Measurements from ENCODE around the gene PGC.

Gene PGC

GRCh38 chr6:41732149-41732548 is 15.0 kb downstream of the PGC start:
- Histone ChIP-seq H3K4me2 (ENCODE audit: low read length) (peak overlapping the region; percentile 98), H3K4me1 (ENCODE audit: control insufficient read depth, low read length) (peaks cover 75% of the 10 kb centered on the region)

GRCh38 chr6:41731561-41732086 is 15.6 kb downstream of the PGC start:
- TF ChIP-seq CTCF (IDR thresholded peaks at IDR 0.05; ENCODE audit: low read depth, low read length, poor library complexity, severe bottlenecking) (no peak), EZH2phosphoT487 (IDR thresholded peaks at IDR 0.05; ENCODE audit: borderline replicate concordance, low read length) (no peak)
- Histone ChIP-seq H3K9me2 (replicated peaks; ENCODE audit: control insufficient read depth, low read length) (no peaks in the 10 kb centered on the region), H3K27ac (ENCODE audit: low read depth, low read length) (no peak overlapping the region), H3K79me2 (ENCODE audit: control insufficient read depth, low read length) (peaks cover 73% of the 10 kb centered on the region), H3K9me3 (ENCODE audit: control insufficient read depth, insufficient read depth, low read length) (no peaks in the 10 kb centered on the region), H3K4me3 (ENCODE audit: low read length) (peak overlapping the region; percentile 96), H3K27me3 (ENCODE audit: control insufficient read depth, low read length) (no peaks in the 10 kb centered on the region), H3F3A (ENCODE audit: control insufficient read depth, insufficient read depth) (no peaks in the 10 kb centered on the region; the same call in 1 of the 2 replicates), H3K36me3 (ENCODE audit: control insufficient read depth, low read length) (peaks cover 38% of the 10 kb centered on the region), H3K4me1 (ENCODE audit: control insufficient read depth, low read length) (peaks cover 80% of the 10 kb centered on the region), H4K20me1 (ENCODE audit: control insufficient read depth, insufficient read depth, low read depth, low read length) (no peaks in the 10 kb centered on the region), H3K4me2 (ENCODE audit: low read length) (peak overlapping the region; percentile 98)

More at GRCh38 chr6:41732149-41732548, 15.0 kb downstream of the PGC start:
- H3K9me3 ChIP-seq (ENCODE audit: control insufficient read depth, insufficient read depth, low read length) = no peaks in the 10 kb centered on the region
- peak overlapping the region; percentile 94 for H3K27ac ChIP-seq (ENCODE audit: low read depth, low read length)
- no peaks in the 10 kb centered on the region for H4K20me1 ChIP-seq (ENCODE audit: control insufficient read depth, insufficient read depth, low read depth, low read length)
- TF ChIP-seq CTCF (IDR thresholded peaks at IDR 0.05; ENCODE audit: low read depth, low read length, poor library complexity, severe bottlenecking) (no peak), EZH2phosphoT487 (IDR thresholded peaks at IDR 0.05; ENCODE audit: borderline replicate concordance, low read length) (no peak)
- peaks cover 68% of the 10 kb centered on the region for H3K79me2 ChIP-seq (ENCODE audit: control insufficient read depth, low read length)
- no peaks in the 10 kb centered on the region for H3K9me2 ChIP-seq (replicated peaks; ENCODE audit: control insufficient read depth, low read length)
- no peaks in the 10 kb centered on the region; the same call in 1 of the 2 replicates for H3F3A ChIP-seq (ENCODE audit: control insufficient read depth, insufficient read depth)
- no peaks in the 10 kb centered on the region for H3K27me3 ChIP-seq (ENCODE audit: control insufficient read depth, low read length)
- peak overlapping the region; percentile 96 for H3K4me3 ChIP-seq (ENCODE audit: low read length)
- H3K36me3 ChIP-seq (ENCODE audit: control insufficient read depth, low read length) = peaks cover 38% of the 10 kb centered on the region

- no peak overlapping the region for H3K27ac ChIP-seq (ENCODE audit: low read depth, low read length)
- H3K27me3 ChIP-seq (ENCODE audit: control insufficient read depth, low read length) = no peaks in the 10 kb centered on the region
- H3K4me2 ChIP-seq (ENCODE audit: low read length) = peak overlapping the region; percentile 98
- no peak for TF ChIP-seq CTCF (IDR thresholded peaks at IDR 0.05; ENCODE audit: low read depth, low read length, poor library complexity, severe bottlenecking)
- TF ChIP-seq EZH2phosphoT487 (IDR thresholded peaks at IDR 0.05; ENCODE audit: borderline replicate concordance, low read length) = no peak
- H3K4me1 ChIP-seq (ENCODE audit: control insufficient read depth, low read length) = peaks cover 79% of the 10 kb centered on the region
- H3K36me3 ChIP-seq (ENCODE audit: control insufficient read depth, low read length) = peaks cover 38% of the 10 kb centered on the region
- peaks cover 3% of the 10 kb centered on the region; the same call in 1 of the 2 replicates for H3F3A ChIP-seq (ENCODE audit: control insufficient read depth, insufficient read depth)
- peak overlapping the region; percentile 96 for H3K4me3 ChIP-seq (ENCODE audit: low read length)
- peaks cover 79% of the 10 kb centered on the region for H3K79me2 ChIP-seq (ENCODE audit: control insufficient read depth, low read length)
- H4K20me1 ChIP-seq (ENCODE audit: control insufficient read depth, insufficient read depth, low read depth, low read length) = no peaks in the 10 kb centered on the region
- H3K9me2 ChIP-seq (replicated peaks; ENCODE audit: control insufficient read depth, low read length) = no peaks in the 10 kb centered on the region
- H3K9me3 ChIP-seq (ENCODE audit: control insufficient read depth, insufficient read depth, low read length) = no peaks in the 10 kb centered on the region
Observed at GRCh38 chr6:41730531-41731436, 16.4 kb downstream of the PGC start.
